AG20443 (cell line): Measurements from ENCODE around the gene NCEH1.

Experiments used
- DNase-seq: peaks from one replicate; pipeline ENCODE4 v3.0.0; 2012; ENCODE audit warnings: low spot score, mixed read lengths

NCEH1 gene

GRCh38 chr3:172581757-172582166, 129.1 kb downstream of the NCEH1 start:
- DNase-seq, result no peak

- no peak for DNase-seq
Observed at GRCh38 chr3:172580680-172581401, 130.0 kb downstream of the NCEH1 start.
